Mesenchymal stem cell (in vitro differentiated cells and primary cell): Measurements from ENCODE around the gene SLC5A12.

Source experiments
- DNase-seq: peaks from one replicate; pipeline ENCODE4 v3.0.0-alpha.2; 2013
- H2AFZ ChIP-seq: one replicate; pipeline ENCODE4 v1.6.1; 2013; ENCODE audit warnings: low read depth, mild to moderate bottlenecking, control low read depth, inconsistent platforms, low read length, moderate library complexity
- H2AK5ac ChIP-seq: 2 replicates; pipeline ENCODE4 v1.6.1; 2013; ENCODE audit warnings: low read length, moderate library complexity, mild to moderate bottlenecking, inconsistent platforms; ENCODE audit not compliant: severe bottlenecking
- H2BK120ac ChIP-seq: one replicate; pipeline ENCODE4 v1.6.1; 2013; ENCODE audit warnings: low read depth, mild to moderate bottlenecking, inconsistent platforms, low read length, moderate library complexity
- H2BK12ac ChIP-seq, 2 experiments: one replicate each; pipeline ENCODE4 v1.6.1; 2013; ENCODE audit warnings: inconsistent platforms in 2 of 2, low read length in 2 of 2, mild to moderate bottlenecking in 2 of 2, moderate library complexity in 2 of 2, control low read depth in 1 of 2
- H2BK15ac ChIP-seq: one replicate; pipeline ENCODE4 v1.6.1; 2013; ENCODE audit warnings: mild to moderate bottlenecking, low read depth, inconsistent platforms; ENCODE audit not compliant: poor library complexity, severe bottlenecking
- H2BK5ac ChIP-seq: 2 replicates; pipeline ENCODE4 v1.6.1; 2013; ENCODE audit warnings: low read depth, mild to moderate bottlenecking, low read length, control low read depth, inconsistent platforms; ENCODE audit not compliant: poor library complexity, severe bottlenecking
- H3K14ac ChIP-seq, 2 experiments: one replicate each; pipeline ENCODE4 v1.6.1; 2013; ENCODE audit warnings: inconsistent platforms in 2 of 2, low read length in 2 of 2, control low read depth in 1 of 2, mild to moderate bottlenecking in 1 of 2, moderate library complexity in 1 of 2
- H3K18ac ChIP-seq, 2 experiments: one replicate each; pipeline ENCODE4 v1.6.1; 2013; ENCODE audit warnings: inconsistent platforms in 2 of 2, low read length in 2 of 2, control low read depth in 1 of 2, low read depth in 1 of 2, mild to moderate bottlenecking in 1 of 2
- H3K23ac ChIP-seq, 2 experiments: one replicate each; pipeline ENCODE4 v1.6.1; 2013; ENCODE audit warnings: inconsistent platforms in 2 of 2, low read length in 2 of 2, mild to moderate bottlenecking in 2 of 2, moderate library complexity in 2 of 2, control low read depth in 1 of 2
- H3K27ac ChIP-seq: 2 replicates; pipeline ENCODE4 v1.5.1; 2013; ENCODE audit warnings: mild to moderate bottlenecking, moderate library complexity, low read length, control low read depth, inconsistent platforms; ENCODE audit not compliant: poor library complexity, severe bottlenecking
- H3K27me3 ChIP-seq, 2 experiments: 2 replicates each; pipeline versions ENCODE4 v1.6.1 to v1.7.0; 2013; ENCODE audit warnings: low read length in 2 of 2, mild to moderate bottlenecking in 2 of 2, moderate library complexity in 2 of 2, control low read depth in 1 of 2, inconsistent platforms in 1 of 2; ENCODE audit not compliant: control insufficient read depth in 1 of 2, insufficient read depth in 1 of 2
- H3K36me3 ChIP-seq, 2 experiments: 2 replicates each; pipeline versions ENCODE4 v1.6.1 to v1.7.0; 2013; ENCODE audit warnings: low read length in 2 of 2, control low read depth in 1 of 2, inconsistent platforms in 1 of 2, low read depth in 1 of 2, mild to moderate bottlenecking in 1 of 2; ENCODE audit not compliant: insufficient read depth in 2 of 2, control insufficient read depth in 1 of 2
- H3K4ac ChIP-seq, 2 experiments: one replicate each; pipeline ENCODE4 v1.6.1; 2013; ENCODE audit warnings: inconsistent platforms in 2 of 2, low read length in 2 of 2, mild to moderate bottlenecking in 2 of 2, moderate library complexity in 2 of 2, control low read depth in 1 of 2, low read depth in 1 of 2
- H3K4me1 ChIP-seq: 2 replicates; pipeline ENCODE4 v1.6.1; 2013; ENCODE audit warnings: low read depth, low read length, control low read depth; ENCODE audit not compliant: control insufficient read depth, insufficient read depth
- H3K4me2 ChIP-seq: 2 replicates; pipeline ENCODE4 v1.6.1; 2013; ENCODE audit warnings: low read length, mild to moderate bottlenecking, inconsistent platforms; ENCODE audit not compliant: poor library complexity, severe bottlenecking
- H3K4me3 ChIP-seq, 2 experiments: 2 replicates each; pipeline versions ENCODE4 v1.5.1 to v1.7.0; 2013; ENCODE audit warnings: low read length in 2 of 2, mild to moderate bottlenecking in 2 of 2, control low read depth in 1 of 2, low read depth in 1 of 2; ENCODE audit not compliant: insufficient read depth in 1 of 2
- H3K79me1 ChIP-seq: replicated peaks from 2 replicates; pipeline ENCODE4 v1.6.1; 2013; ENCODE audit warnings: mild to moderate bottlenecking, control low read depth, low read length, inconsistent platforms; ENCODE audit not compliant: poor library complexity, severe bottlenecking
- H3K9ac ChIP-seq: 2 replicates; pipeline ENCODE4 v1.7.0; 2013; ENCODE audit warnings: mild to moderate bottlenecking, low read length, moderate library complexity
- H3K9me3 ChIP-seq: 2 replicates; pipeline ENCODE4 v1.7.0; 2013; ENCODE audit warnings: mild to moderate bottlenecking, low read length; ENCODE audit not compliant: control insufficient read depth
- H4K8ac ChIP-seq: one replicate; pipeline ENCODE4 v1.6.1; 2013; ENCODE audit warnings: inconsistent platforms, mild to moderate bottlenecking, low read length, moderate library complexity
- H4K91ac ChIP-seq: one replicate; pipeline ENCODE4 v1.6.1; 2013; ENCODE audit warnings: mild to moderate bottlenecking, low read length, inconsistent platforms
- WGBS: methylation state at CpG from one replicate; pipeline ENCODE4 v1.1.7; 2013; ENCODE audit warnings: mixed read lengths; 5-methylcytosine and 5-hydroxymethylcytosine counted together

The SLC5A12 gene

DNA sequence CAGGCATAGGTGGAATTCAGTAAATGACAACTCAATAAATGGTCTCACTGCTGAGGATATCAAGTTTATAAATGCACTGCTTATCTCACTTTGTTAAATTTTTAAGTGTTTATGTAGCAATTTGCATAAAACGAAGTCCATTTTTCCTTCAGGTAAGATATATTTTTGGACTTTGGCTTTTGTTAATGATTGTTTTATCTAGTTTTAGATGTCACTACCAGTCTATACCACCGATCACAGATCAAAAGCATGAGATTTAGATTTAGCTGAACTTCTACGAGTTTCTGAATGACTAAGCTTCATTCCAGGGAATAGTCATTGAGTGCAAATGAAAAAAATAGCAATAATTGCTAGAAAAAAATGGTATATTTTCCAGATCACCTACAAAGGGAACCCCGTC, 12.8 kb upstream of the SLC5A12 start:
- H3K18ac ChIP-seq, result no peak overlapping the region
- H2BK120ac ChIP-seq, result no peak overlapping the region
- H3K79me1 ChIP-seq, result no peaks in the 10 kb centered on the region
- H3K9me3 ChIP-seq, result no peaks in the 10 kb centered on the region
- H2BK15ac ChIP-seq, result no peak overlapping the region
- no peak overlapping the region for H2BK12ac ChIP-seq
- no peak overlapping the region for H3K4ac ChIP-seq
- no peak overlapping the region for H3K27ac ChIP-seq
- H2AFZ ChIP-seq, result no peak overlapping the region
- no peak overlapping the region for H3K4me3 ChIP-seq
- DNase-seq, result no peak
- 98% methylated on average over 2 of the region's 4 CpGs for WGBS
- no peak overlapping the region for H3K9ac ChIP-seq
- H4K8ac ChIP-seq, result no peak overlapping the region
- no peaks in the 10 kb centered on the region for H3K27me3 ChIP-seq
- H4K91ac ChIP-seq, result no peak overlapping the region
- no peak overlapping the region for H2BK5ac ChIP-seq
- H3K23ac ChIP-seq, result no peak overlapping the region
- H3K4me1 ChIP-seq, result no peaks in the 10 kb centered on the region
- H3K4me2 ChIP-seq, result no peak overlapping the region
- H2AK5ac ChIP-seq, result no peak overlapping the region
- H3K14ac ChIP-seq, result no peak overlapping the region
- H3K36me3 ChIP-seq, result no peaks in the 10 kb centered on the region

DNA sequence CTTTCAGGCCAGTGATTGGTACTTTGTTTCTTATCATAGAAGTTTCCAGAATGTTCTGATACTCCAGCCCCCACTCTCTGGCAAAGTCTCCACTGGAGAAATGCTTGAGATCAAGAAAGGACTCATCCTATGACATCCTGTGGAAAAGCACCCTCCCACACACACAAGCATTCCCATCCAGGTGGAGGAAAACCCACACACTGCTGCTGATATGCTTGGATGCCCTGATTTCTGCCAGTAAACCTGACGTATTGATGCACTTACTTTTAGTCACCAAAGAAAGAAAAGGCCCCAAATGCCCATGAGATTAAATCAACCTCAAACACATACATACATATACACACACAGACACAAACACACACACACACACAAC, 9.2 kb upstream of the SLC5A12 start:
- Histone ChIP-seq H4K91ac (no peak overlapping the region), H3K27ac (no peak overlapping the region), H3K23ac (no peak overlapping the region), H3K9ac (peak overlapping the region; percentile 41), H3K79me1 (no peaks in the 10 kb centered on the region), H2BK120ac (no peak overlapping the region), H3K9me3 (no peaks in the 10 kb centered on the region), H3K14ac (no peak overlapping the region), H3K4me3 (no peak overlapping the region), H3K4me2 (no peak overlapping the region), H3K18ac (no peak overlapping the region), H2BK5ac (no peak overlapping the region), H4K8ac (no peak overlapping the region), H3K4me1 (no peaks in the 10 kb centered on the region), H2AFZ (no peak overlapping the region), H3K4ac (no peak overlapping the region), H2BK15ac (no peak overlapping the region), H3K27me3 (no peaks in the 10 kb centered on the region), H2BK12ac (no peak overlapping the region), H2AK5ac (no peak overlapping the region), H3K36me3 (no peaks in the 10 kb centered on the region)
- WGBS, result 78% methylated on average over 1 of the region's 1 CpG
- no peak for DNase-seq

DNA sequence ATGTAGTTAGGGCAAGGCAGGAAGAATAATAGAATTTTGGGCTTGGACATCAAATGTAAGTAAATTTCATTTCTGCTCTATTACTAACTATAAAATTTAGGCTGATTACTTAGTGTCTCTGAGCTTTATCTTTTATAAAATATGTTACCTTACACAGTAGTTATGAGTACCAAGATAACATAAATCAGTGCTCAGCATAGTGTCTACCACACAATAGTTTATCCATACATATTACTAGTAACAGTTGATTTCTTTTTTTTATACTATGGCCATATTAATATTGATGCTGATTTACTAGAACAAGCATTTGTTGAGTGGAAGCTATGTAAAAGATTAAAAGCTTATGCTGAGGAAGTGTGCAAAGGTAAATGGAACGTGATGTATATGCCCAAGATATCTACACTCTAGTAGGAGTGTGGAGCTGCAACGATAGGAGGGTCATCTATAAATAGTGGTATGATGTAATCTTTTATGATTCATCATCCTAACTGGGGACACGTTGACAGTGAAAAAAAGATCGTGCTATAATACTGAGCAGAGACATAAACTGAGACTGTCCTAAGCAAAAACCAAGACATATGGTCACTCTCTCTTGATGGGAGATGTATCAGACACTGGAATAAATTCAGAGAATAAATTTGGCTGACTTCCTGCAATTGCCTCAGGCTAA, 8.7 kb upstream of the SLC5A12 start:
- Histone ChIP-seq H3K9me3 (no peaks in the 10 kb centered on the region), H3K23ac (no peak overlapping the region), H4K8ac (no peak overlapping the region), H3K14ac (no peak overlapping the region), H3K36me3 (no peaks in the 10 kb centered on the region), H2AFZ (no peak overlapping the region), H3K4ac (no peak overlapping the region), H2BK12ac (no peak overlapping the region), H3K4me3 (no peak overlapping the region), H2AK5ac (no peak overlapping the region), H4K91ac (no peak overlapping the region), H3K4me2 (no peak overlapping the region), H3K27me3 (no peaks in the 10 kb centered on the region), H3K18ac (no peak overlapping the region), H3K9ac (peak overlapping the region; percentile 41), H2BK15ac (no peak overlapping the region), H3K79me1 (no peaks in the 10 kb centered on the region), H3K27ac (no peak overlapping the region), H3K4me1 (no peaks in the 10 kb centered on the region), H2BK5ac (no peak overlapping the region), H2BK120ac (no peak overlapping the region)
- DNase-seq, result peak; percentile 48
- WGBS, result 47% methylated on average over 2 of the region's 4 CpGs

DNA sequence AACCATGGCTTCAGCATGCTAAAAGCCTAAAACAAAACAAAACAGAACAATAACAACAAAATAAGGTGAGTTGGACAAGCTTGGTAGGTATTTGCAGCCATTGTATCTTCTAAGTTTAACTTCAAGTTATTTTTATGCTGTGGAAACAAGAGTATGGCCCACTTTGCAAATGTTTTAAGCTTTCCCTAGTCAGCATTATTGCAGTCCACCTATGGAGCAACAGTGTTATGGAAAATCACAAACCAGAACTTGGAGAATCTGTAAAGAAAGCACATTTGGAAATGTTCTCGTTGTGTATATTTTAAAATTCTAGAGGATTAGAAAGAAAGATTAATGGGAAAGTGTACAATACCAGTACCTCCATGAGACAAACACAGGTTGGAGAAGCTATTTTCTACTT, 7.4 kb upstream of the SLC5A12 start:
- no peak overlapping the region for H4K8ac ChIP-seq
- no peaks in the 10 kb centered on the region for H3K36me3 ChIP-seq
- H2BK12ac ChIP-seq, result no peak overlapping the region
- no peak overlapping the region for H2BK120ac ChIP-seq
- no peak overlapping the region for H3K14ac ChIP-seq
- no peaks in the 10 kb centered on the region for H3K79me1 ChIP-seq
- no peak overlapping the region for H3K18ac ChIP-seq
- no peaks in the 10 kb centered on the region for H3K9me3 ChIP-seq
- H2AFZ ChIP-seq, result no peak overlapping the region
- no peak overlapping the region for H2AK5ac ChIP-seq
- H3K27me3 ChIP-seq, result no peaks in the 10 kb centered on the region
- no peak overlapping the region for H4K91ac ChIP-seq
- no peak overlapping the region for H3K27ac ChIP-seq
- no peak overlapping the region for H3K4me2 ChIP-seq
- no peak for DNase-seq
- H3K4ac ChIP-seq, result no peak overlapping the region
- 86% methylated on average over 1 of the region's 1 CpG for WGBS
- no peak overlapping the region for H3K4me3 ChIP-seq
- no peak overlapping the region for H3K23ac ChIP-seq
- no peak overlapping the region for H2BK15ac ChIP-seq
- H2BK5ac ChIP-seq, result no peak overlapping the region
- H3K4me1 ChIP-seq, result no peaks in the 10 kb centered on the region
- H3K9ac ChIP-seq, result no peak overlapping the region
